Fibroblast of lung (primary cell): Measurements from ENCODE around the gene GNAT1.

ENCODE experiments used
- EZH2 ChIP-seq: IDR thresholded peaks from 2 replicates; pipeline ENCODE4 v1.5.1; 2012; ENCODE audit warnings: low read length, control low read depth, mild to moderate bottlenecking; ENCODE audit errors: missing control alignments
- TF ChIP-seq, protein P1 (sequence below), 2 donors: IDR thresholded peaks in 1 of 2; conservative IDR thresholded peaks in 1 of 2; 1 replicate in 1 of 2; 2 replicates in 1 of 2; pipeline ENCODE4 v1.5.1; 2011 to 2012; ENCODE audit warnings: low read length in 2 of 2, control low read depth in 1 of 2, inconsistent platforms in 1 of 2, low read depth in 1 of 2, mild to moderate bottlenecking in 1 of 2

DNA sequence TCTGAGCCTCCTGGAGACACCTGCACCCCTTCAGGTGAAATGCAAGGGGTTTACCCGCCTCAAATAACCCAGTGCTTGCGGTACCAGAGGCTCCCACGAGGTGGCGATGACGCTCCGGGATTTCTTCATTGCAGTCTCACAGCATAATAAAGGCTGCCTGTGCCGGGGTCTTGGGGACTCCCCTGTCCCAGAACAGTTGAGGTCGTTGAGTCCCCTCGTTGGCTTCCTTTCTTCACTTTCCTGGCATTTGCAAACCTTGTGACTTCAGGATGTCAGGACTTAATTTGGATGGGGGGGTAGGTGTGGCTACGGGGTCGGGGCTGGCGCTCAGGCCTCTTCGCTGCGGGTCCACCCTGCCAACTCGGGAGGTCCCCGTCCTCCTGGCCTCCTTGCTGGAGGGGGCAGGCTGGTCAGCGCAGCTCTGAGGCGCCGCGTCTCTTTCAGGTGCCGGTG is 1.3 kb downstream of the GNAT1 start:
- TF ChIP-seq, protein P1, sequence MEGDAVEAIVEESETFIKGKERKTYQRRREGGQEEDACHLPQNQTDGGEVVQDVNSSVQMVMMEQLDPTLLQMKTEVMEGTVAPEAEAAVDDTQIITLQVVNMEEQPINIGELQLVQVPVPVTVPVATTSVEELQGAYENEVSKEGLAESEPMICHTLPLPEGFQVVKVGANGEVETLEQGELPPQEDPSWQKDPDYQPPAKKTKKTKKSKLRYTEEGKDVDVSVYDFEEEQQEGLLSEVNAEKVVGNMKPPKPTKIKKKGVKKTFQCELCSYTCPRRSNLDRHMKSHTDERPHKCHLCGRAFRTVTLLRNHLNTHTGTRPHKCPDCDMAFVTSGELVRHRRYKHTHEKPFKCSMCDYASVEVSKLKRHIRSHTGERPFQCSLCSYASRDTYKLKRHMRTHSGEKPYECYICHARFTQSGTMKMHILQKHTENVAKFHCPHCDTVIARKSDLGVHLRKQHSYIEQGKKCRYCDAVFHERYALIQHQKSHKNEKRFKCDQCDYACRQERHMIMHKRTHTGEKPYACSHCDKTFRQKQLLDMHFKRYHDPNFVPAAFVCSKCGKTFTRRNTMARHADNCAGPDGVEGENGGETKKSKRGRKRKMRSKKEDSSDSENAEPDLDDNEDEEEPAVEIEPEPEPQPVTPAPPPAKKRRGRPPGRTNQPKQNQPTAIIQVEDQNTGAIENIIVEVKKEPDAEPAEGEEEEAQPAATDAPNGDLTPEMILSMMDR (conservative IDR thresholded peaks at IDR 0.05 in 1 of 2, IDR thresholded peaks at IDR 0.05 in 1 of 2; ENCODE audit: low read depth in 1 of 2, low read length in 2 of 2) = peak; percentile 93 to 97
- TF ChIP-seq EZH2 = peak; percentile 45
